ENCODE measurements around the gene NOL7. TPM values are rescaled to one million over a fixed set of nuclear protein-coding genes. Genes with fewer than 3 reads are reported as not detected.

Gene NOL7
- total and polyA plus RNA-seq, 2 of the 13 experiments (the other 11 are each of a cell fraction or from before 2014, with no cell fraction given): 37.8 to 186 TPM

- TF ChIP-seq BCL3 (CRISPR knock-in tag; IDR thresholded peaks at IDR 0.05) (no peak), ZNF414 (CRISPR knock-in tag; IDR thresholded peaks at IDR 0.05) (peak; percentile 68; the same call in 1 of the 2 replicates), ZNF18 (CRISPR knock-in tag; IDR thresholded peaks at IDR 0.05; ENCODE audit: insufficient replicate concordance) (no peak), FOSL1 (CRISPR knock-in tag; IDR thresholded peaks at IDR 0.05; ENCODE audit: borderline replicate concordance) (peak; percentile 63; the same call in 1 of the 2 replicates), ZNF672 (CRISPR knock-in tag; IDR thresholded peaks at IDR 0.05) (no peak), JUNB (CRISPR knock-in tag; IDR thresholded peaks at IDR 0.05; ENCODE audit: borderline replicate concordance) (peak; percentile 16; the same call in 1 of the 2 replicates), ZNF160 (CRISPR knock-in tag; IDR thresholded peaks at IDR 0.05) (0 out of 2 replicates have a peak, but pooled peaks have one; percentile 64), HOXD1 (CRISPR knock-in tag; IDR thresholded peaks at IDR 0.05) (peak; percentile 97), POLR2A (IDR thresholded peaks at IDR 0.05; ENCODE audit: insufficient read depth in 1 of 2, low read depth in 2 of 2, low read length in 2 of 2) (peak in 1 of 2 experiments; percentile 46; a peak in 1 of 4 replicates), ZNF503 (CRISPR knock-in tag; IDR thresholded peaks at IDR 0.05) (peak; percentile 99), ZNF839 (CRISPR knock-in tag; IDR thresholded peaks at IDR 0.05; ENCODE audit: borderline replicate concordance) (no peak), ZNF362 (CRISPR knock-in tag; IDR thresholded peaks at IDR 0.05; ENCODE audit: borderline replicate concordance) (peak; percentile 92), ZNF775 (CRISPR knock-in tag; IDR thresholded peaks at IDR 0.05; ENCODE audit: borderline replicate concordance) (0 out of 2 replicates have a peak, but pooled peaks have one; percentile 57), TAF1 (CRISPR knock-in tag; IDR thresholded peaks at IDR 0.05) (no peak; the same call in 1 of the 2 replicates)
These were observed 10.4 kb upstream of the NOL7 start (continued) for GRCh38 chr6:13604546-13605416.
